ENCODE measurements around the gene KIAA2012. TPM values are rescaled to one million over a fixed set of nuclear protein-coding genes. Genes with fewer than 3 reads are reported as not detected.

The KIAA2012 gene
- total and polyA plus RNA-seq, 9 donors = 0.05 to 5.2 (median 0.27) TPM; not detected in 2

DNA sequence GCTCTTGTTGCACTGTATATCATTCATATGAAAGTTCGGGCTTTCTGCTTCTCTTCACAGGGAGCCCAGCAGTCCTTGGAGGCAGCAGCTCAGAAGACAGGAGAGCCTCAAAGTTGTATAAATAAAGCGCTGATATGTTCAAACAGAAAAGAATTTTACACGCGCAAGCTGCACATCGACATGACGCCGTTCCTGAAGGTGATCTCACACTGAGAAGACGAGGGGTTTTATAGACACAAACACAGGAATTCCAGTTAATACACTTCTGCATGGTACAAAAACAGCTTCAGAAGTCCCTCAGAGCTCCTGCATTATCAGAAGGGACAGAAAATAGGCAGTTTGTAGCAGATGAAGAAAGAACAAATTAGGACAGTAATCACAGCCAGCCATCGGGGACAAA, 81.6 kb downstream of the KIAA2012 start:
- intact Hi-C loops (cut with DNase I) = no loop called here
- no peak for TF ChIP-seq POLR2A (IDR thresholded peaks at IDR 0.05)
- no peak for TF ChIP-seq EP300 (IDR thresholded peaks at IDR 0.05)
- no peak overlapping the region for H3K4me3 ChIP-seq
- H3K36me3 ChIP-seq = no peaks in the 10 kb centered on the region
- H3K27ac ChIP-seq = no peak overlapping the region
- H3K4me1 ChIP-seq (ENCODE audit: insufficient read depth) = no peaks in the 10 kb centered on the region
- 51 to 61% (median 54%) methylated on average over 9 of the region's 9 CpGs for WGBS, 3 donors
- H3K9me3 ChIP-seq = no peaks in the 10 kb centered on the region
- no peak for DNase-seq
- H3K27me3 ChIP-seq = no peaks in the 10 kb centered on the region

GRCh38 chr2:202157211-202157990, 84.3 kb downstream of the KIAA2012 start:
- no peak for DNase-seq
- Histone ChIP-seq H3K4me1 (ENCODE audit: insufficient read depth) (peaks cover 2% of the 10 kb centered on the region), H3K4me3 (no peak overlapping the region), H3K27ac (no peak overlapping the region), H3K36me3 (no peaks in the 10 kb centered on the region), H3K9me3 (no peaks in the 10 kb centered on the region), H3K27me3 (no peaks in the 10 kb centered on the region)
- WGBS, 3 donors = 79 to 84% (median 81%) methylated on average over 4 of the region's 4 CpGs
- TF ChIP-seq POLR2A (IDR thresholded peaks at IDR 0.05) (no peak), EP300 (IDR thresholded peaks at IDR 0.05) (no peak)
- TF ChIP-seq, protein P1, sequence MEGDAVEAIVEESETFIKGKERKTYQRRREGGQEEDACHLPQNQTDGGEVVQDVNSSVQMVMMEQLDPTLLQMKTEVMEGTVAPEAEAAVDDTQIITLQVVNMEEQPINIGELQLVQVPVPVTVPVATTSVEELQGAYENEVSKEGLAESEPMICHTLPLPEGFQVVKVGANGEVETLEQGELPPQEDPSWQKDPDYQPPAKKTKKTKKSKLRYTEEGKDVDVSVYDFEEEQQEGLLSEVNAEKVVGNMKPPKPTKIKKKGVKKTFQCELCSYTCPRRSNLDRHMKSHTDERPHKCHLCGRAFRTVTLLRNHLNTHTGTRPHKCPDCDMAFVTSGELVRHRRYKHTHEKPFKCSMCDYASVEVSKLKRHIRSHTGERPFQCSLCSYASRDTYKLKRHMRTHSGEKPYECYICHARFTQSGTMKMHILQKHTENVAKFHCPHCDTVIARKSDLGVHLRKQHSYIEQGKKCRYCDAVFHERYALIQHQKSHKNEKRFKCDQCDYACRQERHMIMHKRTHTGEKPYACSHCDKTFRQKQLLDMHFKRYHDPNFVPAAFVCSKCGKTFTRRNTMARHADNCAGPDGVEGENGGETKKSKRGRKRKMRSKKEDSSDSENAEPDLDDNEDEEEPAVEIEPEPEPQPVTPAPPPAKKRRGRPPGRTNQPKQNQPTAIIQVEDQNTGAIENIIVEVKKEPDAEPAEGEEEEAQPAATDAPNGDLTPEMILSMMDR (IDR thresholded peaks at IDR 0.05) = no peak
- intact Hi-C loops (cut with DNase I) = no loop called here

DNA sequence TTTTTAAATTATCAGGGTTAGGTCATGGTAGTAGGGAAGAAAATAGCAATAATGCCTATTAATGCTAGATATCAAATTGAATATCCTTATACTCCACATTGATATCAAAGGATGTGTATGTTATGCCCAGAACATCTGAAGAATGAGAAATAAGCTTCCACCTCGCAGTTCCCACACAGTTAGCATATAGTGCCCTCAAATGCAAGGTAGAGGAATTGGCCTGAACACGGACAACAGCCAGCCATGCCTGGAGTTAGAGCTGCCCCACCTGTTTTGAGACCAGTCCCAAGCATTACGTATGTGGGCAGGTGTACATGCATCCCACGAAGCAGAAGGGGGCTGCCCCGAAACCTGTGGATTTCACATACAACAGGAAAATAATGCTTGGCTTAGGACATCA, 85.7 kb downstream of the KIAA2012 start:
- Histone ChIP-seq H3K9me3 (no peaks in the 10 kb centered on the region), H3K4me3 (no peak overlapping the region), H3K27ac (no peak overlapping the region), H3K4me1 (ENCODE audit: insufficient read depth) (peaks cover 2% of the 10 kb centered on the region), H3K27me3 (no peaks in the 10 kb centered on the region), H3K36me3 (no peaks in the 10 kb centered on the region)
- intact Hi-C loops (cut with DNase I) = no loop called here
- TF ChIP-seq, protein P1 (IDR thresholded peaks at IDR 0.05) = no peak
- TF ChIP-seq POLR2A (IDR thresholded peaks at IDR 0.05) (no peak), EP300 (IDR thresholded peaks at IDR 0.05) (no peak)
- WGBS, 3 donors = 53 to 71% (median 65%) methylated on average over 5 of the region's 5 CpGs
- DNase-seq = no peak

DNA sequence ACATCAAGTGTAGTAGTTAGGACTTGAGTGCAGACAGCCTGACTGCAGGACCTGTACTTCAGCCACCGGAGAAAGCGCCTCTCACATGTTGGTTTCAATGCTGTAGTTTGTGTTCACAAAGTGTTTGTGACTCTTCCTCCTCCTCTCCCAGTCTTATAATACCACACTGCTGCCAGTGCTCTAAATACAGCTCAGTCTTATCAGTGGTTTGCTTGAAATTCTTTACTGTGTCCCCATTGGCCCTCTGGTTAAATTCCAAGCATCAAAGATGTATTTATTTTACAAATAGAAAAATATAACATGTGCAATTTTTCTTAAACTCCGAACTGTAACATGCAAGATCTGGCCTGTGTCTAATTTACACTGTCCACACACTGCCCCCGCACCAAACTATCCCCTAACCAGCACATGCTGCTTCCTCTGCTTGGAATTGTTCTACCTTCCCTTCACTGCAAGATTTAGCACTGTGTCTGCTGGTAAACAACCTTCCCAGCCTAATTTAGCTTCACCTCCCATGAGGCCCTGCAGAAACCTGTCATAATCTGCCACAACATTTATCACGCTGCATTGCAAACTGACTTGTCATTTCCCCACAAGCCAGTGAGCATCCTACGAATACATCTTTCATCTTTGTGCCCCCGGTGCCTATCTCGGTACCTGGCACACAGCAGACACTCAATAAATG, 88.2 kb downstream of the KIAA2012 start:
- Histone ChIP-seq H3K4me1 (ENCODE audit: insufficient read depth) (peaks cover 4% of the 10 kb centered on the region), H3K36me3 (no peaks in the 10 kb centered on the region), H3K9me3 (no peaks in the 10 kb centered on the region), H3K27ac (peak overlapping the region in 1 of 2 donors; percentile 24), H3K4me3 (no peak overlapping the region), H3K27me3 (no peaks in the 10 kb centered on the region)
- 8 to 36% (median 11%) methylated on average over 8 of the region's 8 CpGs for WGBS, 3 donors
- intact Hi-C loops (cut with DNase I) = no loop called here
- no peak for DNase-seq
- TF ChIP-seq EP300 (IDR thresholded peaks at IDR 0.05) (no peak), POLR2A (IDR thresholded peaks at IDR 0.05) (no peak)
- TF ChIP-seq, protein P1 (IDR thresholded peaks at IDR 0.05) = no peak

GRCh38 chr2:202164411-202164810, 91.4 kb downstream of the KIAA2012 start:
- peak in 1 of 5 donors; percentile 24 for DNase-seq
- TF ChIP-seq EP300 (IDR thresholded peaks at IDR 0.05) = no peak
- TF ChIP-seq, protein P1 (IDR thresholded peaks at IDR 0.05) = no peak
- TF ChIP-seq POLR2A (IDR thresholded peaks at IDR 0.05) = no peak
- no peaks in the 10 kb centered on the region for H3K9me3 ChIP-seq
- H3K4me3 ChIP-seq = no peak overlapping the region
- no peaks in the 10 kb centered on the region for H3K36me3 ChIP-seq
- no peaks in the 10 kb centered on the region for H3K27me3 ChIP-seq
- intact Hi-C loops (cut with DNase I) = no loop called here
- no peak overlapping the region for H3K27ac ChIP-seq
- 40 to 46% (median 45%) methylated on average over 3 of the region's 3 CpGs for WGBS, 3 donors
- H3K4me1 ChIP-seq (ENCODE audit: insufficient read depth) = peaks cover 4% of the 10 kb centered on the region
